Stimulated activated CD8-positive, alpha-beta memory T cell treated with anti-CD3 and anti-CD28 coated beads, Interleukin-2, amount 100 ng/mL, for 48 hours (primary cell): Measurements from ENCODE around the gene CDH4.
"Not testable (repeated sequence)": the region's sequence is repeated elsewhere in the genome, so short reads cannot be mapped to it uniquely, and the experiment has no call there.

Source experiments
- DNase-seq, 2 donors: peaks; one replicate each; pipeline ENCODE4 v3.0.0-alpha.2; 2020; ENCODE audit warnings: low read depth in 2 of 2

Gene CDH4

GRCh38 chr20:61942526-61942925 is 690.5 kb downstream of the CDH4 start:
- DNase-seq = no peak

GRCh38 chr20:61944967-61945366 is 692.9 kb downstream of the CDH4 start:
- DNase-seq = not testable (repeated sequence)

- DNase-seq = not testable (repeated sequence)
Observed at GRCh38 chr20:61945495-61945894, 693.4 kb downstream of the CDH4 start.

GRCh38 chr20:61948056-61948455 is 696.0 kb downstream of the CDH4 start:
- not testable (repeated sequence) for DNase-seq

GRCh38 chr20:61948586-61949362 is 696.7 kb downstream of the CDH4 start:
- no peak for DNase-seq

- DNase-seq = no peak
Observed at GRCh38 chr20:61949363-61949713, 697.3 kb downstream of the CDH4 start.

GRCh38 chr20:61949714-61950640 is 697.9 kb downstream of the CDH4 start:
- no peak for DNase-seq

- no peak for DNase-seq
Observed at GRCh38 chr20:61950641-61951071, 698.6 kb downstream of the CDH4 start.

GRCh38 chr20:61951695-61952533 is 699.9 kb downstream of the CDH4 start:
- no peak for DNase-seq

GRCh38 chr20:61953037-61954021 is 701.3 kb downstream of the CDH4 start:
- DNase-seq = no peak

- no peak for DNase-seq
Observed at GRCh38 chr20:61954276-61955021, 702.4 kb downstream of the CDH4 start.

- DNase-seq = no peak
Observed at GRCh38 chr20:61955668-61956395, 703.8 kb downstream of the CDH4 start.

- no peak for DNase-seq
Observed at GRCh38 chr20:61956396-61957342, 704.6 kb downstream of the CDH4 start.

- DNase-seq = no peak
Observed at GRCh38 chr20:61957961-61958715, 706.1 kb downstream of the CDH4 start.

- DNase-seq = no peak
Observed at GRCh38 chr20:61958773-61959700, 707.0 kb downstream of the CDH4 start.

GRCh38 chr20:61960836-61961235 is 708.8 kb downstream of the CDH4 start:
- DNase-seq = no peak
